AG08395 (cell line): ENCODE results near the gene KCNK3.
"Not testable (repeated sequence)": the region's sequence is repeated elsewhere in the genome, so short reads cannot be mapped to it uniquely, and the experiment has no call there.

Experiments
- DNase-seq: peaks from one replicate; pipeline ENCODE4 v3.0.0; 2012; ENCODE audit warnings: mixed read lengths, low spot score

KCNK3 gene

DNA sequence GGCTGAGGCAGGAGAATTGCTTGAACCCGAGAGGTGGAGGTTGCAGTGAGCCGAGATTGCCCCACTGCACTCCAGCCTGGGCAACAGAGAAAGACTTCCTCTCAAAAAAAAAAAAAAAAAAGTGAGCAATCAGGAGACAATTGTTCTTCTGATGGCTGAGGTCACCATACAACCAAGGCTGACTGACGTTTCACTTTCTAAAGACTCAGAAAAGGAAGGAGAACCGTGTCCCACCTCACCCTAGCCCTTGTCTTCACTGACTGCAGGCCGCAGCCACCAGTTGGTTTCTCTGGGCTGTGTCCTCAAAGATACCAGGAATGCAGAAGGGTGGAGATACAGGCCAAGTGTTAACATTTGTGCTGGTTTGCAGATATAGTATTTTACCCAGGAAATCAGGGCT lies 63.8 kb downstream of the KCNK3 start:
- DNase-seq = no peak

GRCh38 chr2:26757873-26758789 lies 65.6 kb downstream of the KCNK3 start:
- peak; percentile 81 for DNase-seq

GRCh38 chr2:26758790-26759321 lies 66.3 kb downstream of the KCNK3 start:
- no peak for DNase-seq

DNA sequence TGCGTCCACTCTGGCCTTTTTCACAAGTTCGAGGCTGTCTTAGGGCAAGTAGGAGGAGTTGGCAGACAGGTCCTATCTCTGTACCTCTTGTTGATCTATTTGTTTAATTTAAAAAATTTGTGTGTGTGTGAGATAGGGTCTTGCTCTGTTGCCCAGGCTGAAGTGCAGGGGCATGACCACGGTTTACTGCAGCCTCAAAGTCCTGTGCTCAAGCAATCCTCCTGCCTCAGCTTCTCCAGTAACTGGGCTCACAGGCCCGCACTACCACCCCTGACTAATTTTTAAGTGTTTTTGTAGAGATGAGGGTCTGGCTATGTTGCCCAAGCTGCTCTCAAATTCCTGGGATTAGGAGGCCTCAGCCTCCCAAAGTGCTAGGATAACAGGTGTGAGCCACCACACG lies 67.3 kb downstream of the KCNK3 start:
- no peak for DNase-seq

GRCh38 chr2:26760991-26761390 lies 68.5 kb downstream of the KCNK3 start:
- DNase-seq = not testable (repeated sequence)

- no peak for DNase-seq
Measured at GRCh38 chr2:26763019-26763418, 70.5 kb downstream of the KCNK3 start.

GRCh38 chr2:26764078-26764887 lies 71.8 kb downstream of the KCNK3 start, which contains the start of gene SLC35F6:
SLC35F6 (plus strand) TSS chr2:26764284; CDS start chr2:26764350, 66 bp downstream.
- peak; percentile 92 for DNase-seq

- no peak for DNase-seq
Measured at GRCh38 chr2:26764906-26765305, 72.4 kb downstream of the KCNK3 start.

DNA sequence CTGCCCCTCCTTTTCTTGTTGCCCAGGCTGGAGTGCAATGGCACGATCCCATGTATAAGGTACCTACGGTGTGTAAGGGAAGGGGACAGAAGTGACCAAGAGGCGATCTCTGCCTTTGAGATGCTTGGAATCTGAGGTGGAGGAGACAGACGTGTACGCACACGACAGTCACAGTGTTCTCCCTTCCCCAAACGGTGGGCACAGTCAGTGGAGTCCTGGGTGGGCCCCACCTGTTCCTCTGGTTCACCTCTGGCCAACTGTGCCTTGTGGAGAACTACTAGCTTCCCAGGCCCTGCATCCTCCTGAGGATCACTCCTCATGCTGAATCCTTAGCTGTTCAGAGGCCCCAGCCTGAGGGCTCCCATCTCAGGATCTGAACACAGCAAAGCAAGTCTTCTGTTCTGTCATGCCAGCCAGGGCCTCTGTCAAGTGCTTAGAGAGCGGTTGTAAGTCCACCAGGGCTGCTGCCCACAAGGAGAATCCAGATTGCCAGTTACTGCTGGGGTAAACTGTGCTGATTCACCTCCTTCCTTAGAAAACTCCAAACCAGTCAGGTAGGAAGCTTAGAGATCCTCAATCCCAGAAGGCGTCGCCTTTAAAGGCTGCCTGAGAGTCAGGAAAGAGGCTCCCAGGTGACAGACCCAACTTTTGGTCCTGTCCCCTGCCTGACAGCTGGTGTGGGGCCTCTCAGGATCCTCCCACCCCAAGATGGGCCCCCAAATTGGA lies 73.1 kb downstream of the KCNK3 start:
- DNase-seq = no peak

DNA sequence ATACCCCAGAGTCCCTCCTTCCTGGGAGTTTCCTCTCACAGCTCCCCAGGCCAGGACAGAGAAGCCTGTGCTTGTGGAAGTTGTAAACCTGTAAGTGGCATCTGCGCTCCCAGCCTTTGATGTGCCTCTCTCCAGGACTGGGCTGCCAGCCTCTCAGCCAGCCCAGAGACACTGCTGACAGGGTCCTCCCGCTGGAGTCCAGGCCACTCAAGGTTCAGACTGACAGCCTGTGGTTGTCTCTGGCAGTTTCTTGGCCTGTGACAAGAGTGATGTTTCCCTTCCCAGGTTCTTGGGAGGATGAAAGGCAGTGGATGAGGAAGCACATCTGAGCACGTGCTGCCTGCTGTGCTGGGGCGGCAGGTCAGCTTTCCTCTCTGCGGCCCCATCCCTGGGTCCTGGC lies 74.6 kb downstream of the KCNK3 start:
- DNase-seq = no peak

GRCh38 chr2:26767894-26768487 lies 75.5 kb downstream of the KCNK3 start:
- DNase-seq = no peak

DNA sequence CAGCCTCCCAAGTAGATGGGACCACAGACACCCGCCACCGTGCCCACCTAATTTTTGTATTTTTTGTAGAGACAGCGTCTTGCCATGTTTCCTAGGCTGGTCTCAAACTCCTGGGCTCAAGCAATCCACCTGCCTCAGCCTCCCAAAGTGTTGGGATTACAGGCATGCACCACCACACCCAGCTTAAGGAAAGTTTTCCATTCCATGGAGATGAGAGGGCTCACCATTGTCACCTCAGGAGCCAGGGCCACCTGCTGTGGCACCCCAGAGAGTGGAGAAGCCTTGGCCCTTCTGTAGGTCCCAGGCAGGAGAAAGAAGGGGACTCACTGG lies 76.2 kb downstream of the KCNK3 start:
- DNase-seq = no peak

DNA sequence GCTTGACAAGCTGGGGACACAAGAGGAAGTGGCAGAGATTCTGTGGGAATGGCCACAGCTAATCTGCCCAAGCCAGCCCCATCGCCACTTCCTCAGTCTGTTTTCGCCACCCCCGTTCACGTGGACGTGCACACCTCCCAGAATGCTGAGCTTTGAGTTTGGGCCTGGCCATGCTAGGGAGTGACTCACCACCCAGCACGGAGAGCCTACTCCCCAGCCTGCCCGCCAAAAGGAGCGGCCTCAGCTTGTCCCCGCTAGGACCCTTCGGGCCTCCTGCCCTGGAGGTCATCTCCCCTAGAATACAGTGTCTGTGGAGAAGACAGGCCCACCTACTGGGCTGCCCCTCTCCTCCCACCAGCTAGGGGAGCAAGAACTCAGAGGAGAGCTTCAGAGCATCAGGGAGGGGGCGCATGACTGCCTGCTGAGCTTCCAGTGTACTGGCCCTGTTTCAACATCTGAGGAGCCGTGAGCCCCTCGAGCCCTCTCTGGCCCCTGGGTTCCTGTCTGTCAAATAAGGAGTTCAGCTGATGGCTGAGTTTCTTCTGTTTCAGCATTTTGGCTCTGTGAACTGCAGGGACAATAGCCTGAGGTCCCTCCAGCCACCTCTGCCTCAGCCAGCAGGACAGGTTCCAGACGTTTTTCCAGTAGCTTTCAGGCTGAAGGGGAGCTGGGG lies 76.7 kb downstream of the KCNK3 start:
- DNase-seq = no peak

DNA sequence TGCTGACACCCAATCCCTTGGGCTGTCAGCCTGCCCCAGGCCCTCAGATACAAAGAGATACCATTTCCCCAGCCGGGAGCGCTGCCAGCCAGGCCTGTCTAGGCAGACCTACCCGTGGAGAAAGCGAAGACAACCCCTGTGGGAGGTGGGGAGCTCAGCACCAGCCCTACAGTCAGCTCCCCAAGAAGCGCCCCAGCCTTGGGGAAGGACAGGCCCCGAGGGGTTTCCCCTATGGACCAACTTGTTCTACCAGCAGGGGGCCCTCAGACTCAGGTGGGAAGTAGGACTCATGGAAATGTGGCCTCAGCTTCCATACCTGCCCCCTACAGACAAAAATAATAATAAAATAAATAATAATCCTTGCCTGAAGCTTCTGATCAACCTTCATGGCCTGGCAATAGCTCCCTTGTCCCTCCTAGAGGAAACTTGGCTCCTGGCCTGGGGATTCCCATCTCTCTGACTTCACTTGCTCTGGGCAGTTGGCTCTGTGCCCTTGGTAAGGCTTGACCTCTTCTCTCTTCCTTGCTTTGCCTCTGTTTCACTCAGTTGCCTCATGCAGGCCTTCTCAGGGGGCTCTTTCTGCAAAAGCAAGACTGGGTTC lies 78.6 kb downstream of the KCNK3 start:
- peak; percentile 57 for DNase-seq

DNA sequence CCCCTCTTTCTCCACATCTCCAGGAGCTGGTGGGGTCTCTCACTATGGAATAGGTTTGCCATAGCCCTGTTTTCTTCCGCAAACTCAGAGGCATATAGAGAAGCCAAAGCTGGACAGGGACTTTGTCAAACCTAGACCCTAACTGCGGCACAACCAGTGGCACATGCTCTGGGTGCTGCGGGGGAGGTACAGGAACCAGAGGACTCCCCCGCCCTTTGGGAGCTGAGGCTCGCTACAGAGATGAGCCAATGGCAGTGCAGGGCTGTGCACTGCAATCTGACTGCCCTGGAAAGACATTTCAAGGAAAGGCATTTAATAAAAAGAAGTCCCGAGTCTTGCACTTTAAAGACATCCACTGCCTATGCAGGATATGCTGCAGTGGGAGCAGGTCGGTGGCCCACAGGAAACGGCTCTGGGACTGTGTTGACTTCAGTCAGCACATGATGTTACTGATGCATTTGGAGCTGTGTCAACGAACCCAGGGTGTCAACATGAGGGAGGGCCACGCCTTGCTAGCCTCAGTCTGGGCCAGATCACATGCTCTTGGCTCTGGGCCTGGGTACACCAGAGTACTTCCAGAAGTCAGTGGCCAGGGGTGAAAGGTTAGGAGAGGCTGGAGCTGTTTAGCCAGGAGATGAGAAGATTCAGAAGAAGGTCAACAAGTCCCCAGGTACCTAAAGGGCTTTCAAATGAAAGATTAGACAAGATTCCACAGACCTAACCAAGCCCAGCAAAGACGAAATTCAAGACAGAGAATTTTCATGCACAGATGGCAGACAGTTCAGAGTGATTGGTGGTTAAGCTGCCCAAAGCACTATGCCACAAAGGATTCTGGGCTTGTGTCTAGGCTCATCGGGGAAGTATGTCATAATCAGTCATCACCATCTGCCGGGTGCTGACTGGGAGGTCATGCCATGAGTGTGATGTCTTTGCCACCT lies 79.8 kb downstream of the KCNK3 start:
- peak; percentile 47 for DNase-seq

DNA sequence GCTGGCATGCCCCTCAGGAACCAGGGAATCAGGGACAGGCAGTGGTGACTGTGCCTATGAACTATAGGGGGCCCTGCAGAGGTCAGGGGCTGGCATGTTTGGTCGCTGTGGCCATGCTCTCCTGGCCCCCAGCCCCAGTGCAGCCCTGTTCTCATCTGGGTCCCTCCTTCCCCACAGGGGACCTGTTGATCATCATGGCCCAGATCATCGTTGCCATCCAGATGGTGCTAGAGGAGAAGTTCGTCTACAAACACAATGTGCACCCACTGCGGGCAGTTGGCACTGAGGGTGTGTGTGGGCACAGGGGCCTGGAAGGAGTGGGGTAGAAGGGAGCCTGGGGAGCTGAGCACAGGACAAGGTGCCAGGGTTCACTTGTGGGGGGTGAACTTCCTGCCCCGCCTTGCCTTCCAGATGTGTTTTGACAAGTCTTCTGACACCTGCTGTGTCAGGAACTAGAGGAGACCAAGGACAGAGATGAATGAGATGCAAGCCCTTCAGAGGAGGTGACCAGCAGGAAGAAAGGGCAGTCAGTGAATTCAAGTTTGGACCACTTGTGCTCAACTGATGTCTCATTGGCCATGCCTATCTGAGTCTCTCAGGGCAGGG lies 83.8 kb downstream of the KCNK3 start:
- no peak for DNase-seq

DNA sequence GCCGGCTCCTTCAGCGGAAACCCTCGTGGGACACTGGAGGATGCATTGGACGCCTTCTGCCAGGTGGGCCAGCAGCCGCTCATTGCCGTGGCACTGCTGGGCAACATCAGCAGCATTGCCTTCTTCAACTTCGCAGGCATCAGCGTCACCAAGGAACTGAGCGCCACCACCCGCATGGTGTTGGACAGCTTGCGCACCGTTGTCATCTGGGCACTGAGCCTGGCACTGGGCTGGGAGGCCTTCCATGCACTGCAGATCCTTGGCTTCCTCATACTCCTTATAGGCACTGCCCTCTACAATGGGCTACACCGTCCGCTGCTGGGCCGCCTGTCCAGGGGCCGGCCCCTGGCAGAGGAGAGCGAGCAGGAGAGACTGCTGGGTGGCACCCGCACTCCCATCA lies 85.6 kb downstream of the KCNK3 start:
- DNase-seq = no peak

GRCh38 chr2:26778507-26778906 lies 86.0 kb downstream of the KCNK3 start:
- DNase-seq = no peak

GRCh38 chr2:26780203-26780760 lies 87.8 kb downstream of the KCNK3 start:
- no peak for DNase-seq
